NK-92 (cell line): ENCODE measurements around the gene ULBP1.
"Not testable (repeated sequence)": the region's sequence is repeated elsewhere in the genome, so short reads cannot be mapped to it uniquely, and the experiment has no call there.

ENCODE experiments used
- DNase-seq: peaks from one replicate; lab custom pipeline; 2025; ENCODE audit not compliant: unreplicated experiment; lab: John Stamatoyannopoulos, UW

ULBP1 gene

GRCh38 chr6:149974394-149974793, 10.7 kb downstream of the ULBP1 start:
- DNase-seq, result not testable (repeated sequence)

GRCh38 chr6:149974825-149975224, 11.1 kb downstream of the ULBP1 start:
- DNase-seq, result no peak

GRCh38 chr6:149975400-149975799, 11.7 kb downstream of the ULBP1 start:
- no peak for DNase-seq

- no peak for DNase-seq
These were observed 13.5 kb downstream of the ULBP1 start for GRCh38 chr6:149977221-149977620.

- DNase-seq, result no peak
These were observed 14.9 kb downstream of the ULBP1 start for GRCh38 chr6:149978610-149979009.

GRCh38 chr6:149979293-149979692, 15.6 kb downstream of the ULBP1 start:
- no peak for DNase-seq

- DNase-seq, result no peak
These were observed 19.4 kb downstream of the ULBP1 start for GRCh38 chr6:149983145-149983544.

GRCh38 chr6:149984773-149985172, 21.0 kb downstream of the ULBP1 start:
- no peak for DNase-seq

- no peak for DNase-seq
These were observed 21.8 kb downstream of the ULBP1 start for GRCh38 chr6:149985481-149985937.

- no peak for DNase-seq
These were observed 23.9 kb downstream of the ULBP1 start for GRCh38 chr6:149987602-149988107.

- DNase-seq, result no peak
These were observed 25.0 kb downstream of the ULBP1 start for GRCh38 chr6:149988550-149989346.

- no peak for DNase-seq
These were observed 26.5 kb downstream of the ULBP1 start for GRCh38 chr6:149990212-149990660.

GRCh38 chr6:149990661-149991471, 27.1 kb downstream of the ULBP1 start:
- DNase-seq, result no peak

- not testable (repeated sequence) for DNase-seq
These were observed 27.7 kb downstream of the ULBP1 start for GRCh38 chr6:149991472-149991795.

- DNase-seq, result no peak
These were observed 28.1 kb downstream of the ULBP1 start for GRCh38 chr6:149991838-149992237.

- no peak for DNase-seq
These were observed 31.6 kb downstream of the ULBP1 start for GRCh38 chr6:149995235-149995750.

- no peak for DNase-seq
These were observed 32.2 kb downstream of the ULBP1 start for GRCh38 chr6:149995971-149996370.

GRCh38 chr6:149999636-150000035, 35.9 kb downstream of the ULBP1 start:
- DNase-seq, result no peak

- DNase-seq, result no peak
These were observed 37.7 kb downstream of the ULBP1 start for GRCh38 chr6:150001295-150002008.

GRCh38 chr6:150002710-150003109, 39.0 kb downstream of the ULBP1 start:
- no peak for DNase-seq

GRCh38 chr6:150003599-150003998, 39.9 kb downstream of the ULBP1 start:
- not testable (repeated sequence) for DNase-seq
